GM13977 (cell line): Measurements from ENCODE around the gene PDLIM7.

Experiments used
- DNase-seq: peaks from one replicate; pipeline ENCODE4 v3.0.0; 2012; ENCODE audit warnings: low spot score
- CTCF ChIP-seq: IDR thresholded peaks from 2 replicates; pipeline ENCODE4 v1.5.1; 2012; ENCODE audit warnings: mild to moderate bottlenecking, control low read depth; ENCODE audit not compliant: insufficient read depth; ENCODE audit errors: extremely low read depth, missing control alignments
- in situ Hi-C: fragments of 300-500 bp; cut with MboI; formaldehyde crosslinking; loops from one replicate; pipeline ENCODE4 v1.12.0; 2022; ENCODE audit warnings: low sequenced_read_pairs, low pct_unique_long_range_greater_than_20kb, mixed read lengths, inconsistent platforms; ENCODE audit not compliant: unreplicated experiment

The PDLIM7 gene

DNA sequence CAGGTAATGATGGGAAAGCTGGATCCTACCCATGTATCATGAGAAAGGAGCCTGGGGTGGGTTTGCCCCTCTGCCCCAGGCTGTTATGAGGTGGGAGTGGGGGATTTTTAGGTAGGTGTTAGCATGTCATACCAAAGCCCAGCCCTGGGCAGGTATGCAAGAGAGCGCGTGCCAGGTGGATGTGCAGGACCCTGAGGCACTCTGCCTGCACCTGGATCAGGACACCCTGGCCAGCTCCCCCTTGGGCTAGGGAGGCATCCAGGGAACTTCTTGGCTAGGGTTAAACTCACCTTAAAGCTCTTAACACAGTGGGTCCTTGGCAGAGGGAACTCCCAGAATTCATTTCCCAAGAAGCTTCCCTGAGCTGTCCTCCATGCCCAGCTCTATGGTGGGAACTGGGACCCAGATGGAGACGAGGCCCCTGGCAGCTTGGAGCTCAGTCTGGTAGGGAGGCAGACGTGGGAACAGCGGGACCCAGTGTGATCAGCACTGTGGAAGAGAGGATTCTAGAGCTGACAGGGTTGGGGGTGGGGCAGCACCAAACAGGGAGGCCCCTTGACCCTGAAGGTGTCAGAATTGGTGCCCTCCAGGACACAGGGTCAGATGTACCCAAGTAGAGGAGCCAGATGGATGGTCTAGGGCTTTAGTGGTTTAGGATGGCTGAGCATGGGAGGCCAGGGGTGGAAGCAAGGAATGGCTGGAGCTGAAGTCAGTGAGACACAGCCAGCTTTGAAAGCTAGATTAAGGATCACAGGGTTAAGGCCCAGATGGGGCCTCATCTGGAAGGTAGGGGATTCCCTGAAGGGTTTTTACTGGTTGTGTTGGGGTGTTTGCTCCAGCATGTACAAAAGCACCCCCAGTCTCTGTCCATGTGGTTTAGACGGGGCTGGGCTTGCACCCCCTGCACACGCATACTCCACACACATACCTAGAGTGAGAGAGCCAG is 53.0 kb downstream of the PDLIM7 start:
- DNase-seq: no peak
- no peak for TF ChIP-seq CTCF
- in situ Hi-C loops: no loop called here

DNA sequence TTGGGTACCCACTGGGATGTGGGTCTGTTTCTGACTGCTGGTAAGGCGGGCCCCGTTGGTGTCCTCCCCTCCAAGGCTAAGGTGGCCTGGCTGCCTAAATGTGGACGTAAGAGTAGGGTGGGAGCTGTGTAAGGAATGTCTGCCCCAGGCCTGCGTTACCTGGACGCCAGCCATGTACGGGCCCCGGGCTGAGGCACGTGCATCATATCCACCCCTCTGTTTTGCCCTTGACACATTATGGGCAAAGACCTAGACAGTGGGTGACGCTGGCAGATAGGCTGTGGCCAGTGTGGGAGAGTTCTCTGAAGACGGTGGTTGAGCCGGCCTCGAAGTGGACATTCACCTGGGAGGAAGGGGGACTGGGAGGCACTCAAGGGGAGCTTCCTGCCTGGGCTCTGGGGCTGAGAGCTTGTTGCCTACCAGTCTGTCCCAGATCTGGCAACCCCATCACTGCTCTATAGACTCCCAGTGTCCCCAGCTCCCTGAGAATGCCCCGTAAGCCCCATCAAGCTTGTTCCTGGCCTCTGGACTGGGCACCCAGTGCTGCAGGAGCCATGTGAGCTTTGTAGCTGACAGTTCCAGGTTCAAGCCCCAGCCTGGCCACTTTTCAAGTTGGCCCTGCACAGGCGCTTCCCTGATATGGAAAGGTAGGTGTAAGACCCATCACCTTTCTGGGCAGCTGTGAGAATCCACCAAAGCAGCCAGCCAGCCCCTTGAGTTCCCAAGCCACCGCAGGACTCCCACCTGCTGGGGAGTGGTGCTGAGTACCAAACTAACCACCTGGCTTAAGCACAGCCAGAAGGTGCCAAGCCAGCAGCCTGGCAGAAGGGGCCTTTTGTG is 54.0 kb downstream of the PDLIM7 start:
- no peak for DNase-seq
- no peak for TF ChIP-seq CTCF
- in situ Hi-C loops: no loop called here

- TF ChIP-seq CTCF: no peak
- in situ Hi-C loops: no loop called here
Measured at GRCh38 chr5:177442066-177442826, 55.2 kb downstream of the PDLIM7 start.

GRCh38 chr5:177440990-177441780 is 56.2 kb downstream of the PDLIM7 start:
- no peak for DNase-seq
- TF ChIP-seq CTCF: no peak
- in situ Hi-C loops: no loop called here

More at GRCh38 chr5:177442066-177442826, 55.2 kb downstream of the PDLIM7 start:
- no peak for DNase-seq

GRCh38 chr5:177440211-177440989 is 57.0 kb downstream of the PDLIM7 start:
- in situ Hi-C loops: no loop called here
- no peak for TF ChIP-seq CTCF
- DNase-seq: no peak
